ENCODE measurements around the gene C16orf82. TPM values are rescaled to one million over a fixed set of nuclear protein-coding genes. Genes with fewer than 3 reads are reported as not detected.

Gene C16orf82
- total RNA-seq, 1 donor from 2014 or later: not detected

GRCh38 chr16:27096375-27096774, 29.6 kb downstream of the C16orf82 start:
- ATAC-seq: no peak

GRCh38 chr16:27097800-27098230, 31.1 kb downstream of the C16orf82 start:
- no peak for ATAC-seq

GRCh38 chr16:27098366-27099049, 31.8 kb downstream of the C16orf82 start:
- no peak for ATAC-seq

GRCh38 chr16:27102701-27103575, 36.2 kb downstream of the C16orf82 start:
- no peak for ATAC-seq

- no peak for ATAC-seq
These were observed 37.2 kb downstream of the C16orf82 start for GRCh38 chr16:27103954-27104353.

GRCh38 chr16:27106305-27106704, 39.6 kb downstream of the C16orf82 start:
- ATAC-seq: no peak

GRCh38 chr16:27107185-27107592, 40.5 kb downstream of the C16orf82 start:
- ATAC-seq: no peak

- ATAC-seq: no peak
These were observed 41.5 kb downstream of the C16orf82 start for GRCh38 chr16:27108051-27108770.

- no peak for ATAC-seq
These were observed 42.3 kb downstream of the C16orf82 start for GRCh38 chr16:27108826-27109665.

- peak; percentile 84 for ATAC-seq
These were observed 43.2 kb downstream of the C16orf82 start for GRCh38 chr16:27109666-27110523.

- ATAC-seq: no peak
These were observed 43.8 kb downstream of the C16orf82 start for GRCh38 chr16:27110524-27110896.

GRCh38 chr16:27111486-27111885, 44.8 kb downstream of the C16orf82 start:
- no peak for ATAC-seq

GRCh38 chr16:27112093-27112811, 45.5 kb downstream of the C16orf82 start:
- ATAC-seq: no peak

GRCh38 chr16:27113341-27113841, 46.7 kb downstream of the C16orf82 start:
- peak; percentile 35 for ATAC-seq

GRCh38 chr16:27114006-27114405, 47.3 kb downstream of the C16orf82 start:
- ATAC-seq: no peak

- no peak for ATAC-seq
These were observed 51.8 kb downstream of the C16orf82 start for GRCh38 chr16:27118526-27118925.
